Loucy (cell line): ENCODE measurements around the gene SLC24A1.

Source experiments
- EZH2phosphoT487 ChIP-seq: fragments of 200-600 bp; IDR thresholded peaks from 2 replicates; pipeline ENCODE4 v1.6.1; 2018; ENCODE audit warnings: antibody characterized with exemption, mild to moderate bottlenecking, moderate library complexity, borderline replicate concordance
- TF ChIP-seq, protein P1 (sequence below): fragments of 200-600 bp; sonication (generic); conservative IDR thresholded peaks from 2 replicates; pipeline ENCODE4 v1.5.1; 2014; ENCODE audit warnings: mild to moderate bottlenecking, antibody characterized with exemption, low read length

GRCh38 chr15:65642594-65642993 lies 20.9 kb downstream of the SLC24A1 start:
- TF ChIP-seq, protein P1, sequence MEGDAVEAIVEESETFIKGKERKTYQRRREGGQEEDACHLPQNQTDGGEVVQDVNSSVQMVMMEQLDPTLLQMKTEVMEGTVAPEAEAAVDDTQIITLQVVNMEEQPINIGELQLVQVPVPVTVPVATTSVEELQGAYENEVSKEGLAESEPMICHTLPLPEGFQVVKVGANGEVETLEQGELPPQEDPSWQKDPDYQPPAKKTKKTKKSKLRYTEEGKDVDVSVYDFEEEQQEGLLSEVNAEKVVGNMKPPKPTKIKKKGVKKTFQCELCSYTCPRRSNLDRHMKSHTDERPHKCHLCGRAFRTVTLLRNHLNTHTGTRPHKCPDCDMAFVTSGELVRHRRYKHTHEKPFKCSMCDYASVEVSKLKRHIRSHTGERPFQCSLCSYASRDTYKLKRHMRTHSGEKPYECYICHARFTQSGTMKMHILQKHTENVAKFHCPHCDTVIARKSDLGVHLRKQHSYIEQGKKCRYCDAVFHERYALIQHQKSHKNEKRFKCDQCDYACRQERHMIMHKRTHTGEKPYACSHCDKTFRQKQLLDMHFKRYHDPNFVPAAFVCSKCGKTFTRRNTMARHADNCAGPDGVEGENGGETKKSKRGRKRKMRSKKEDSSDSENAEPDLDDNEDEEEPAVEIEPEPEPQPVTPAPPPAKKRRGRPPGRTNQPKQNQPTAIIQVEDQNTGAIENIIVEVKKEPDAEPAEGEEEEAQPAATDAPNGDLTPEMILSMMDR: no peak
- TF ChIP-seq EZH2phosphoT487: no peak
